Stimulated activated CD8-positive, alpha-beta memory T cell treated with anti-CD3 and anti-CD28 coated beads, Interleukin-4, amount 100 ng/mL, for 1 hour (primary cell): ENCODE results near the gene CSMD2.
A peak's percentile ranks its signal among the peaks of the same experiment; 100 is the strongest.
"Not testable (repeated sequence)": the region's sequence is repeated elsewhere in the genome, so short reads cannot be mapped to it uniquely, and the experiment has no call there.

Experiments
- DNase-seq, 2 donors: peaks; one replicate each; pipeline ENCODE4 v3.0.0-alpha.2; 2020; ENCODE audit warnings: low read depth in 2 of 2, low spot score in 1 of 2

Gene CSMD2

GRCh38 chr1:33512226-33513011, 652.6 kb downstream of the CSMD2 start:
- no peak for DNase-seq

DNA sequence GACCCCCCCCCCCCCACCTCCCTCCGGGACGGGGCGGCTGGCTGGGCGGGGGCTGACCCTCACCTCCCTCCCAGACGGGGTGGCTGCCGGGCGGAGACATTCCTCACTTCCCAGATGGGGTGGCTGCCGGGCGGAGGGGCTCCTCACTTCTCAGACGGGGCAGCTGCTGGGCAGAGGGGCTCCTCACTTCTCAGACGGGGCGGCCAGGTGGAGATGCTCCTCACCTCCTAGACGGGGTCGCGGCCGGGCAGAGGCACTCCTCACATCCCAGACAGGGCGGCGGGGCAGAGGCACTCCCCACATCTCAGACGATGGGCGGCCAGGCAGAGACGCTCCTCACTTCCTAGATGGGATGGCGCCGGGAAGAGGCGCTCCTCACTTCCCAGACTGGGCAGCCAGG, 655.8 kb downstream of the CSMD2 start:
- not testable (repeated sequence) for DNase-seq

DNA sequence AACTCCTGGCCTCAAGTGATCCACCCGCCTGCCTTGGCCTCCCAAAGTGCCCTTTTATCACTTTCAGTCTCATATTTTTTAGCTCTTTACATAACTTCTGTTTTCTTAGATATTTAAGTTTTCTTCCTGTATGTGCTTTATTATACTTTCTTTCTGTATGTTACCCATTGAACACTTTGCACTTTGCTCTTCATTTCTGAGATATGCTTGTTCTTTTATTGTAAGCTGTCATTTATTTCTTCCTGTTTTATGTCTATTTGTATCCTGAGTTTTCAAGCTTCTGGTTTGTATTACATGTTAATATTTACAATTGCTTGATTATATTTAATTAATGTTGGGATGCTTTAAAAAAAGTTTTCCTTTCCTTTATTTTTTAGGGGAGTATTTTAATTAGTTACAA, 656.9 kb downstream of the CSMD2 start:
- no peak for DNase-seq

DNA sequence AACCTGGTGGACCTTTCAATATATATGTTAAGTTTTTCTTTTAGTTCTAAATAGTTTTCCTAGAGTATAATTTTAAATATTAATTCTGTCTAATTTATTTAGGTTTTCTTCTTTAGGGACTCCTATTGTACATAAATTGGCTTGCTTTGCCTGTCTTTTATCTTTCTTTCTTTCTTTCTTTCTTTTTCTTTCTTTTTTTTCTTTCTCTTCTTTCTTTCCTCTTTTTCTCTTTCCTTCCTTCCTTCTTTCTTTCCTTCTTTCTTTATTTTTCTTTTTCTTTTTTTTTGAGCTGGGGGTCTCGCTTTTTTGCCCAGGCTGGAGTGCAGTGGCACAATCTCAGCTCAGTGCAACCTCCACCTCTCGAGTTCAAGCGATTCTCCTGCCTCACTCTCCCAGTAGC, 657.4 kb downstream of the CSMD2 start:
- no peak for DNase-seq

DNA sequence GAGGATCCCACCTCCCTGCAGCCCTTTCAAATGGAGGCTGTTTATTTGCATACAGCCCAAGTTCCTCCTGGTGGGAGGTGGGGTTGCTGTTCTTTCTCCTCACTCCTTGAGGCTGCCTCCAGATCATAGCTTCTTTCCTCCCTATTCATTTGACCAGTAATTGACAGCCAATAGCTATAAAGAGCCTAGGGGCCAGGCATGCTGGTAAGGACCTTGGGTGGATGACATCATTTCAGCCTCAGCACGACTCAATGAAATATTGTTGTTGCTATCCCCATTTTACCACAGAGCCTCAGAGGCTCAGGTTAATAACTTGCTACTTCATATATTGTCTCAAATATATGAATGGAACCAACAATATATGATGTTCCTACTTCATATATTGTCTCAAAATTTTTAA, 661.5 kb downstream of the CSMD2 start:
- DNase-seq, result no peak

DNA sequence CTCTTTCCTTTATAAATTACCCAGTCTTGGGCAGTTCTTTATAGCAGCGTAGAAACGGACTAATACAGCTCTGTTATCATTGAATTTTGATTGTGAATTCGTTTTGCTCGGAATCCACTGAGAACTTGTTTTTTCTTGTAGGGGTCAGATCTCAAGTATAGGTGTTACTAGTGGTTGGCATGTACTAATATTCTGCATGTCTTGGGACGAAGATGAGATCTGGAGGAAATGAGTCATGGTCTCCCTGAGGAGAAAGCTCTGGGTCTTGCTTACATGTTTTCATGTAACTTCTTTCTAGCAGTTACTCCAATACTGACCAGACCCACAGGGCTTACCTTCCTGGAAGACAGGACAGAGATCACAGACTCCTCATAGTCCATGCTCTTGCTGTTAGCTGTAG, 662.3 kb downstream of the CSMD2 start:
- DNase-seq, result no peak

DNA sequence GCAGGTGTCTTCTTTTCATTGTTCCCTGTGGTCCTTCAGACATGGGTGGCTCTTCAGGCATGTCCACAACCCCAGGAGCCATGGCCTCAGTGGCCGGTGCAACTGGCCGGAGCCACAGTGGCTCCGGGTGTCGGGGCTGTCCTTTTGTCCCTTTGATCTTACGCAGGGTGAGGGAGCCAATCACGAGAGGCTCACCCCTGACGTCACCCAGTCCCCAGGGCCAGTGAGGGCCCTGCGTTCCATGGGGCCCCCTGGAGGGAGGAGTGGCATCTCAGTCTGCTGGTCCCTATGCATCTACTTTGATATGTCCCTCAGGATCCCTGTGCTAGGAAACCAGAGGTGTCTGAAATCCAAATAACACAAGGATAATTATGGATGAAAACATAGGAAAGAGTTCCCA, 663.3 kb downstream of the CSMD2 start:
- no peak for DNase-seq

- DNase-seq, result no peak
These were observed 663.7 kb downstream of the CSMD2 start for GRCh38 chr1:33501309-33501708.

GRCh38 chr1:33500547-33500946, 664.5 kb downstream of the CSMD2 start:
- DNase-seq, result no peak

GRCh38 chr1:33497410-33497809, 667.6 kb downstream of the CSMD2 start:
- DNase-seq, result no peak

GRCh38 chr1:33494929-33495328, 670.1 kb downstream of the CSMD2 start:
- DNase-seq, result no peak

DNA sequence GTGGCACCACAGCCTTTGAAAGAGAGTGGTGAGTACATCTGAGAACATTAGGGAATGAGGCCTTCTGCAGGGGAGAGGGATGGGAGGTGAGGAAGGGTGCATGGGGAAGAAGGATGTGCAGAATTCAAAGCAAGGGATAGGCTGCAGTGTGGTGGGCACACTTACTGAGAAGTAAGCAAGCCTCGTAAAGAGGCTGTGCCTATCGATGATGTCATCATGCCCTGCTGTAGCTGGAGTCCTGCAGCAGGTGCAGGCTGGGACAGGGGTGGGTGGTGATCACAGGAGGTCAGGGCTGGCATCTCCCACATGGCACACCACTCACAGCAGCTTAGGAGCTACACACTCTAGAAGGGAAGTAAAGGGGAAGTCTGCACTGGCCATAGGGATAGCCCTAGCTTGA, 676.4 kb downstream of the CSMD2 start:
- no peak for DNase-seq

GRCh38 chr1:33482412-33482811, 682.6 kb downstream of the CSMD2 start:
- DNase-seq, result no peak

DNA sequence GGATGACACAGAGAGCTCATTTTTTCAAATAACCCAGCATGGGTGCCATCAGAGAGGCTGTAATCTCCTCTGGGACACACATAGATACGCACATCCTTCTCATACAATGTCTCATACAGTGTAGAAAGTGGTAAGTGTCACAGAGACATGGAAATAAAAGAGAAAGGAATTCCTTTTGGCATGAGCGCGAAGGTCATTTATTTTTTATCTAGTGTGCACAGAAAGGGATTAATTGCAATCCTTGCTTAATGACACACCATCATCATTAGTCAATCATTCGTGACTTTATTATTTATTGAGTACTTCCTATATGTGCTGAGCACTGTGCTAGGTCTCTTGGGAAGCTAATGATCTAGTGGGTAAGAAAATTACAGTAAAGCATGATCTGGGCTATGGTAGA, 687.6 kb downstream of the CSMD2 start:
- no peak for DNase-seq

DNA sequence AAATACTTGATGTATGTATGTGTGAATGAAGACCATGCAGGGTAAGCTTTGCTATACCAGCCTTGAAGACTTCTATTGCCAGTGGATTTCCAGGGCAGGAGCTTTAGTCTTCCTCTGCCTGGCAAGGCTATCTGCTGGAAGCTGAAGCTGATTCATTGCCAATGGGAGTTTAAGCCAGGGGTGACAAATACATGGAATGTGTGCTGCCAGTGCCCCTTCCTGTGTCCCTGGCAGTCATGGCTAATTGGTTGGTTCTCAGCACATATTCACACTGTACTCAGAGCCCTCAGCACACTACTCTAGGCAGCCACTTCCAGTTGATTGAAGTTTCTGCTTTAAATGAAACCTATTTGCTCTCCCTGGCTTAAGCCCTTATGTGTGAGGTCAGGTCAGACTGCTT, 691.1 kb downstream of the CSMD2 start:
- no peak for DNase-seq

- DNase-seq, result peak; percentile 61 to 69
These were observed 692.6 kb downstream of the CSMD2 start, which contains the start of gene ZSCAN20 for GRCh38 chr1:33472269-33472980. ZSCAN20 (plus strand) TSS chr1:33472645; CDS start chr1:33479289, 6,644 bp downstream.

GRCh38 chr1:33471416-33471815, 693.6 kb downstream of the CSMD2 start:
- no peak for DNase-seq

- peak in 1 of 2 donors; percentile 16 for DNase-seq
These were observed 694.5 kb downstream of the CSMD2 start for GRCh38 chr1:33470495-33471012.

DNA sequence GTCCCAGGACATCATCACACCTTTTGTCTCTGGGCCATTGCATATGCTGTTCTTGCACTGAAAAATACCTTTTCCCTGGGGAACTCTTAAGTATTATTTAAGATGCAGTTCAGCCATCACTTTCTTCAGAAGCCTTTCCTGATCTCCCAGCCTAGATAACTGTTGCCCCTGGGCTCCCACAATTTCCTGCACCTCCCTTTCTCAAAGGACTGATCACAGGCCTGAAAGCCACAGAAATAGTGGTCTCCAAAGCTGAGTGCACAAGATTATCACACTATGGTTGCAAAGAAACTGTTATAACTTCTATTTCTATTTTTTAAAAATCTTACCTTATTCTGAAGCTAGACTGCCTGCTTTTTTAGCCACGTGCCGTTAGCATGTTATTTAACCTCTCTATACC, 695.3 kb downstream of the CSMD2 start:
- DNase-seq, result no peak

GRCh38 chr1:33468967-33469366, 696.1 kb downstream of the CSMD2 start:
- no peak for DNase-seq

- no peak for DNase-seq
These were observed 696.5 kb downstream of the CSMD2 start for GRCh38 chr1:33468531-33468930.

- DNase-seq, result no peak
These were observed 697.0 kb downstream of the CSMD2 start for GRCh38 chr1:33468011-33468410.
